HT1080 (cell line): Measurements from ENCODE around the gene BCAR3. TPM values are rescaled to one million over a fixed set of nuclear protein-coding genes. Genes with fewer than 3 reads are reported as not detected.

Experiments
- DNase-seq: peaks from one replicate; pipeline ENCODE4 v3.0.0-alpha.2; 2015; ENCODE audit warnings: low read depth
- total RNA-seq: library from RNA; depleted of rRNA; stranded (reverse); fragments of >200 nt; shearing (Covaris generic); gene quantifications from 2 replicates; pipeline ENCODE4 v1.2.3, GENCODE V29; 2014

Gene BCAR3
- total RNA-seq, 1 experiment from 2014 or later = 163 TPM

DNA sequence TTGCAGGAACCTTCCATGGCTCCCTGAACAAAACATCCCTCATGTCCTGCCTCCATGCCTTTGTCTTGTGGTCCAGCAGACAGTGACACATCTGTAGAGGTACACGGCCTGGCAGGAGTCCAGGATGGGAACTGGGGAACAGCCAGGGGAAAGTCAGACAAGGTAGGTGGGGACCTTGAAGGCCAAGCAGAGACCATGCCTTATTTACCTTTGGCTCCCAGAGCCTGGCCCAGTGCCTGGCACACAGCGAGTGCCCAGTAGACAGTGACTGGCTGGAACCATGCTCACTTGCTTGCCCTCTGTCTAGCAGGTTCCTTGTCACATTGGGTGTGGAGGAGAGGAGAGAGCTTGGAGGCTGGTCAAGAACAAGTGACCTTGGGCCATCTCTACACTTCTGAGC lies 81.0 kb downstream of the BCAR3 start:
- no peak for DNase-seq

DNA sequence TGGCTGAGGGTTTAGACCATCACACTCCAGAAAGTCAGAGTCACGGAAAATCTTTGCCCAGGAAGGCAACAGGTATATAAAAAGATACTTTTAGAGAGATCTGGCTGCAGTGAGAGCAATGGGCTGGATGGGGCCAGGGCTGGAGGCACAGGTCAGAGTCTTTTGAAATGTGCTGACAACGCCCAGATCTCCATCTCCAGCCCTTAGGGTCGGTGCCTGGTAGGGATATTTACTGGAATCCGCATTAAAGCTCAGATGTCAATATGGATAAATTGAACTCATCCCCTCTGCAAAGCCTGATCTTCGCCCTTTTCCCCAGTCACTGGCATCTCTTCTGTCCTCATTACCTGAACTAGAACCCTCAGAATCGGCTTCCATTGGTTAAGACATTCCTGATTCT lies 82.2 kb downstream of the BCAR3 start:
- DNase-seq = no peak

DNA sequence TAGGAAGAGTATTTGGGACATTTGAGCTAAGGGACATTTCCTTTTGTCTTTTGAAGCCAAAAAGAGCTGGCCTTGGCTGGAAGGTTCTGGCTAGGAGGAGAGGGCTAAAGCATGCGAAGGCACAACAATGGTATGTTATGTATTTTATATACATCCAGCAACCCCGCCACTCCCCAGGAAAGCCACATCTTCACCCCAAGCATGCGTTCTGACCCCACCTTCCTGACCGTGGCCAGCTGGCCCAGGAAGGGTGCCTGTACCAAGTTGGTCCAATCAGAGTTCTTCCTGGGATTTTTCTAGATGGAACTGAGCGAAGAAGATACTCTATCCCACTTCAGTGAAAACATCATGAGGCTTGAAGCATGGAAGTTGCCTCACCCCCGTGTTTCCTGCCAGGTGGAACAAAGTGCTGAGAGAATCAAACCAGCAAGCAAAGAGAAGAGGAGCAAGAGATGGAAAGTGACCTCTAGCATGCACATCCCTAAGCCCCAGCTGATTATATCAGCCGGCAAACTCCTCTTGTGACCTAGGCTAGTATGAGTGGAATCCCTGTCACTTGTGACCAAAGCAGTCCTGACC lies 82.7 kb downstream of the BCAR3 start:
- DNase-seq = no peak

DNA sequence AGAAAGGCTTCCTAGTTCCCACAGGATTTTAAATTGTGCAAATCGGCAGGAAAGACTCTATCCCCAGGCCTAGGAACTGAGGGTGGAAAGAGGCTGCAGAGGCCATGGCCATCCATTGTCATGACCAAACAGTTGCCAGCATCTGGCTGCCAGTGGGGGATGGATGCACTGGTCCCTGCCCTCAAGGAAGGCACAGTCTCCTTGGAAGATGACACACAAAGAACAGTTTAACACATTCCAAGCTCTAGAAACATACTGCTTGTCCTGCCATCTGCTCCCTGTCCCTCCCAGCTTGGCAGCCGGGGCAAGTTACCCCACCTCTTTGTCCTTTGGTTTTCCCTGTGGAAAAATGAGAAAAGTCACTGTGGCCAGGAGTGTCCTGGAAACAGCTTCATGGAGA lies 83.2 kb downstream of the BCAR3 start:
- DNase-seq = no peak

DNA sequence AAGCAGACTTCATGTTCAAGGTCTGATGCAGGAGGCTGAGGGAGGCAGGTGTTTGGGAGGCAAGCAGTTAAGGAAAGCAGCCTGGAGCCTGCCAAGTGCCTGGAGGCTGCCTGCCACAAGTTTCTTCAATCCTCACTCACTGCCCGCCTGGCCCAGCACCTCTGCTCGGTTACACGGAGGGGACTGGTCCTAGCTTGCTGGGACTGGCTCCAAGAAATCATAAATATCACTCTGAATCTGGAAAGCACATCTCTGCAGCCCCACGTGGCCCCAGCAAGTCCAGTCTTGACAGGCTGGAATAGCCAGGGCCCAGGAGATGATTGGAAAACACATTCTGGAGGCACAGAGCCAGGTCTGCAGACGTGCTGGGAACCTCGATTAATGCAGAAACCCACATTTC lies 83.9 kb downstream of the BCAR3 start:
- DNase-seq = no peak

DNA sequence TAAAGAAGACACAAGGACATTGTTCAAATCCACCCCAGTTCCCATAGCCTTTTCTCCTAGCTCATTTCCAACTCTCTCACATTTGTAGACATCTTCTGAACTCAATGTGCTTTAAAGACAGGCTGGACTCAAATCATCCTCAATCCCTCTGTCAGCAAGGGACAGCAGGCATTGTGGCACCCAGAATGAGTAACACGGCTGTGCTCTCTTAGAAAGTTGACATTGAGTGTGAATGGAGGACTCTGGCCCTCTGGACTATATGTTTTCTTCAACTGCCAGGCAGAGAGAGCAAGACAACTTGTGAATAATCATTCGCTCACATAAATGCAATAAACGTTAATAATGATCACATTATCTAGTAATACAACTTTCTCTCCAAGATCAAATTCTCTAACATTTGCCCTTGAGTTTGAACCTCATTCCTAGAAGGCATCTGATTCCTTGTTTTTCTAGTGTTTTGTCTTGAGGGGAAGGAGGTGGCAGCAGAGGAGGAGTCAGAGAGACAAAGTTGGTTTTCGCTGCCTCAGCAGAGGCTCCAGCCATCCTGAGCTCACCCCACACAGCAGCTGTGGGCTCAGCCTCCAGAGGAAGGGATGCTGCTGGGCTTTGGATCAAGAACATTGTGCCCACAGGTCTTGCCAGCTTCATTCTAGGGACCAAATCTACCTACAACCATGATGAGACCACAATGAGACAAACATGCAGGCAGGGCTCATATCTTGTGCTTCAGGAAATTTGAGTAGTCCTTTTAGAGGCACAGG lies 85.1 kb downstream of the BCAR3 start:
- no peak for DNase-seq

DNA sequence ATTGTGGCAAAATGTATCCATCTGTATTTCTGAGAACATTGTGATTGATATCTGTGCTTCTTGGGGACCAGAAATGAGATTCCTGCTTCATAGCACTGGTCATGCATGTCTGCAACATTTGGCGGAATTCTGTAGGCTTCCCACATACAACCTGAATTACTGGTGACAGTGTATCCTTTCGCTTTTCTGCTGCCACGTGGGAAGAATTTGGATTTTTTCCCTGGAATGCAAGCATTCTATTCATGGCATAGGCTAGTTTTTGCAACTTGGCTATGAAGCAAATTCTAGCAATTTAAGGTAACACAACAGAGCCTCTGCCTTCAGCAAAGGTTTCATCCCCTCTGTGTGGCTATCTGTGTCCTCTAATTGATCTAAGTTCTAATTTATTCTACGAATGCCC lies 85.9 kb downstream of the BCAR3 start:
- no peak for DNase-seq

DNA sequence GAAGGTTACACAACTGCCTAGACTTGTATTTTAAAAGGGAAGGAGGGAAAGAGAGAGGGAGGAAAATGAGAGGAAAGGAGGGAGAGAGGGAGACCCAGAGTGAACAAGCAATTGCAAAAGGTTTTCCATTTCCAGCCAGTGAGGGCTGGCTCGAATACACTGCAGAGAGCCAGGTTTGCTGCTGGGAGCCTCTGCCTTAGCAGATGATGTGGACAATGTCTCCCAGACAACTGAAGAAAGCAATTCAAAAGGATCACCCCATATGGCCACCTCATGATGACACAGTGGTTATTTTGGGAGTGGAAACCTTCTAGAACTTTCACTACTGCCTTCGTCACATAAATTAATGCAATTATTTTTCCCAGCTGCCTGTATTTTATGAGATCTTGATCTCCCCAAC lies 86.4 kb downstream of the BCAR3 start:
- peak; percentile 34 for DNase-seq

DNA sequence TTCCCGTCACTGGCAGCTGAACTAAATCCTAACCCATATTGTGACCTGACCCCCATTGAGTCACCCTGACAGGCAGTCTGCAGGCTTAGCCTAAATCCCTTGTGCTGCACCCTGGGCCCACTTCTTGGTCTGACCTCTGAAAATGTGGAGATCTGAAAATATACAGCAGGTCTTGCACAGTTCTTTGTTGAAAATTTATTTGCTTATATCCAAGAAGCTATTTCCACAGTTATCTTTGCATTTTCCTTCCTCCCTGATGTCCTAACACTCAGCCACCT lies 87.1 kb downstream of the BCAR3 start:
- no peak for DNase-seq

DNA sequence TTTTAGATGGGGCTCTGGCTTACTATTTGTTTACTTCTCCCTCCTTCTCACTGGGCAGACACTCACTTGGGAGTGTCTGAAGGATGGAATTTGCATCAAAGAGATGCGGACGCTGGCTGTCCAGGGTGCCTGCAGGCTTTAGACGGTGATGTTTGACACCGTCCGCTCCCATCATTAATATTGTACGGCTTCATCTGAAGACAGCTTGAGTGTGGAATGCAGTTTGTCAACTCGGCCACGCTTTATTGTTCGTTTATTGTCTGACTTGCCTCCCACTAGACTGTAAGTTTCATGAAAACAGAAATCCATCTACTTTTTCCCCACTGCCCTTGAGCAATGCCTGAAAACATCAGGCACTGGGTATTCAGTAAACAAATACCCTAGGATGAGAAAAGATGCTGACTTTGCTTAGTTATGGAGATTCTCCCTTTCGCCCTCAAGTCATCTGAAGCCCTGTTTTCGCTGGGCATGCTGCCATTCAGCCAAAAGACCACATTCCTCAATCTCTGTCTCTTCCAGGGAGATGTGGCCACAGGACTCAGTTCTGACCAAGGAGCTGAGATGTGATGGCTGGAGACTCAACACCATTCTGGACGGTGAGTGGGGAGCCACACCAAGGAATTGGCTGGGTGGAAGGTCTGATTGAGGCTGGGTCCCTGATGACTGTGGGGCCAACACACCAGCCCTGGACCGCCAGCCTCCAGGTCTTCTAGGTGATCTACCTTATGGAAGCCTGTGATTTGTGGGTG lies 87.6 kb downstream of the BCAR3 start:
- no peak for DNase-seq

DNA sequence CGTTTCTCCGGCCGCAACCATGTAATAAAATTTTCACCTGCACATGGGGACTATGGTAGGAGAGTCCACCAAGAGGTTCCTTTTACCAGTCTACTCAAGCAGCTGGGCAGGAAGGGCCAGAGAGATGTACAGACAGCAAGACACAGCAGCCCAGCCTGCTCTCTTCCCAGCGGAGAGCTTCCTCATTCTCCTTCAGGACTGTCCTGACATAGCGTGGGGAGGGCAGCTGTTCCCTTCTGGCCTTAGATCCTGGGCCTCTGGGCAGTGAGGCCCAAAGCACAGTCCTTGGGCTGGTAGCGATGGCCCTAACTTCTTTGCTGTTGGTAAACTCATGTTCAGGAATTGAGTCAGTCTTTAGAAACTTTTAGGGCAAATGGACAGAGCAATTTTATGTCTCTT lies 89.1 kb downstream of the BCAR3 start:
- DNase-seq = no peak

DNA sequence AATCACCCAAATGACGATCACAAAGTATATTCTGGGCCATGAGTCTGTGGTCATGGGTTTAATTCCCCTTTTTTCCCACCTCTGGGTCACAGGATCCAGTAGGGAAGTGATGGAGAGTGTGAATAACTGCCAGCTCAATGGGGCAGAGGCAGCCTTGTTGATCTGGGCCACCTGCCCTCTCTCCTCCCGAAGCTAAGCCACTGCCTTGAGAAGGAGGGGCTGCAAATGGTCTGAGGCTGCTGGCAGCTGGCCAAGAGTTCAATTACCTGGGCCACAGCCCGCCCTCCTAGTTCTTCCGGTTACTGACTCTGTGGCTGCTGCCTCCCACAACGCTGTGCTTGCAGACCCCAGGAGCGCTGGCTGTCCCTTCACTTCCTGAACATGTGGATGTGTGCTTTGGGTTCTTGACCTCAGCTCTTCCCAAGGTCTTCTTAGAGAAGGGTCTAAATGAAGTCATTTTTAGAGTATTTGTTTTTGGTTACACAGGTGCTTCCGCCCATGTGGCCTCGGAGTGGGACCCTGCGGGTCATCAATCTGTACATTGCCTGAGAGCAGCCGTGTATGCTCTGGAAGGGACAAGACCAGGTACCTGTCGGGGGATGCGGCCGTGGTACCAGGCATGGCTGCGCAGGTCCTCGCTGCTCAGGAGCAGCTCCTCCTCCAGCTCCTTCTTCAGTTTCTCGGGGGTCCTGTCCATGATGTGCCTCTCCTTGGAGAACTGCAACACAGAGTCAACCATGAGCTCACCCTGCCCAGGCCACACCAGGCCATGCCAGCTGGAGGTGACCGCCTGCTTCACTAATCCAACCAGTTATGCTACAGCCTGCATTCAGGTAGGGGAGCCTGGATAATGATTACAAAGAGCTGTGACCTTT lies 89.7 kb downstream of the BCAR3 start:
- peak; percentile 64 for DNase-seq

DNA sequence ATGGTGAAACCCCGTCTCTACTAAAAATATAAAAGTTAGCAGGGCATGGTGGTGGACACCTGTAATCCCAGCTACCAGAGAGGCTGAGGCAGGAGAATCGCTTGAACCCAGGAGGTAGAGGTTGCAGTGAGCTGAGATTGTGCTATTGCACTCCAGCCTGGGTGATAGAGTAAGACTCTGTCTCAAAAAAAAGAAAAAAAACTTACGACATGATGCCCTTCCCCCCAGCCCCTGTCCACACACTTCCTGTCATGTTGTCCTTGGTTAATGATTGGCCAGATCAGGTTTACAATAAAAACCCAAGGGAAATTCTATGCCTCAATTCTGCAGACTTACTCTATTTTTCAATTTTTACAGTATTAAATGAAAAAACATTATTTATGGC lies 90.4 kb downstream of the BCAR3 start:
- peak; percentile 37 for DNase-seq

DNA sequence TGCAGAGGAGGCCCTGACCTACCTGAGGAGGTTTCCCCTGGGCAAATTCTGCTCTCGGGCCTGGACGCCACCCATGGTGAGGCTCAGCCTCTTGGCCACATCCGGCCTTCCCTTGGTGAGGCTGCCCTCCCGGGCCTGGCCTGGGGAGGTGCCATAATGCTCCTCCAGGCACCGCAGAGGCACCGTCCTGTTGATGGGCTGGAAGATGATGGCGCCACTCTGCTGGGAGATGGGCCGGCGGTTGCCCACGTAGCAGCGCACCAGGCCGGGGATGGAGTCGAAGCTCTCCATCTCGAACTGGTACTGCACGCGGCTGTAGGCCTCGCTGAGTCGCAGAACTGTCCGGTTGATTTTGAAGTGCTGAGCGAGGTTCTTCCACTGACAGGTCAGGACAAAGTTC lies 92.7 kb downstream of the BCAR3 start:
- no peak for DNase-seq

DNA sequence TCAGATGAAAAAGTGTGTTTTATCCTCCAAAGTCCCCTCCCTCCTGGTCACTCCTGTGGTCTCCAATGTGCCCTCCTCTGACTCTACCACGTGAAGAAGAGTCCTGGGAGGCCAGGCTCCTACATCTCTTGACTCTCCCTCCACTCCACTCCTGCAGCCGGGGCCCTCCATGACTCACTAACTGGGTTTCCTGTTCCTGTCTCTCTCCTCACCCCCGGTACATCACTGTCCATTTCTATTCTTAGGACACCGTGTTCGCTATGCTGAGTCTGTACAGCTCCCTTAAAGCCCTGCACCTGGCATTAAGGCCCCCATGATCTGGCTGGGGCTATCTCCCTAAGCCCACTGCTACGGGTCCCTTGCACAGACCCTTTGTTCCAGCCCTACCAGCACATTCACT lies 93.4 kb downstream of the BCAR3 start:
- DNase-seq = peak; percentile 84

DNA sequence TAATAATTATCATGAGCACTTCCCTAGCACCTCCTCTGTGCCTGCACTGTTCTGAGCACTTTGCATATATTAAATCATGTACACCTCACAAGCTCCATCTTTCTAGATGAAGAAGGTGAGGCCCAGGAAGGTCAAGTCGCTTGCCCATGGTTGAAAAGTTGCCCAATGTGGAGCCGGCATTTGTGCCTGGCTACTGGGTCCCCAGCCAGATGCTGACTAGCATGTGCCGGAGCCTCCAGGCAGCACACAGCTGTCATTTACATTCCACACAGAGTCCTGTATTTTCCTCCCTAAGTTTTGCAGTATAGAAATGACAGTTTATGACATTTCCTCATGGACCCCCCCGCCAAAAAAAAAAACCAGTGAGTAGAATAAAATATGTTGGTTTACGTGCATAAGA lies 94.3 kb downstream of the BCAR3 start:
- DNase-seq = no peak

DNA sequence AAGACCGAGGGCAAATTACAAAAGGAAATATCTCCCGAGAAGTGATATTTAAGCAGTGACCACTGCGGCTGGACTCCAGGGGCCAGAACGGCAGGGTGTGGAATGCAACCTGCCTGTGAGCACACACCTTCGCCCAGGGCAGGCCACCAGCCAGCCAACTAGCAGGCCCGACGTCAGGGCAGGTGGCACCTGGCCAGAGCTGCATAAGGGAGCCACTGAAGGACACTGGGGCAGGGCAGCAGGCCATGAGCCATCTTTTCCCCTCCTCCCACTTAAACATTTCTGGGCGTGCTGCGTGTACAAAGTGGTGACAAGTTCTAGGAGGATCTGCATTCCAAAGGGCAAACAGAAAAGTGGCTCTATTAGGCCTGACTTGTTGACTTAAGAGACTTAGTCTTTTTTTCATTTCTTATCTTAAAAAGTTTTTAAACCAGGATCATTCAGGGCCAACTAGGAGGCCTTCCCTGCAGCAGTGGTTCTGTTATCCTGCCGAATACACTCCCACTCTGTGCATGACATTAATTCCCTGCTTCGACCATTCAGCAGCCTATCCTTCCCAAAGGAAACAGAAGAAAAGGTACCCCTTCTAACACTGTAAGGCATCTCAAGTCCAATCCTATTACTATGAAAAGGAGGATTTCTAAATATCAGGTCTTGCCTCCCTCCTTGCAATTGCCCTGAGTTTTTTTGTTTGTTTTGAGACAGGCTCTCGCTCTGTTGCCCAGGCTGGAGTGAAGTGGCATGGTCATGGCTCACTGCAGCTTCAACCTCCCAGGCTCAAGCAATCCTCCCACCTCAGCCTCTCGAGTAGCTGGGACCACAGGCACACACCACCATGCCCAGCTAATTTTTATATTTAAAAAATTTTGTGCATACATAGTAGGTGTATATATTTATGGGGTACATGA lies 96.3 kb downstream of the BCAR3 start:
- no peak for DNase-seq

DNA sequence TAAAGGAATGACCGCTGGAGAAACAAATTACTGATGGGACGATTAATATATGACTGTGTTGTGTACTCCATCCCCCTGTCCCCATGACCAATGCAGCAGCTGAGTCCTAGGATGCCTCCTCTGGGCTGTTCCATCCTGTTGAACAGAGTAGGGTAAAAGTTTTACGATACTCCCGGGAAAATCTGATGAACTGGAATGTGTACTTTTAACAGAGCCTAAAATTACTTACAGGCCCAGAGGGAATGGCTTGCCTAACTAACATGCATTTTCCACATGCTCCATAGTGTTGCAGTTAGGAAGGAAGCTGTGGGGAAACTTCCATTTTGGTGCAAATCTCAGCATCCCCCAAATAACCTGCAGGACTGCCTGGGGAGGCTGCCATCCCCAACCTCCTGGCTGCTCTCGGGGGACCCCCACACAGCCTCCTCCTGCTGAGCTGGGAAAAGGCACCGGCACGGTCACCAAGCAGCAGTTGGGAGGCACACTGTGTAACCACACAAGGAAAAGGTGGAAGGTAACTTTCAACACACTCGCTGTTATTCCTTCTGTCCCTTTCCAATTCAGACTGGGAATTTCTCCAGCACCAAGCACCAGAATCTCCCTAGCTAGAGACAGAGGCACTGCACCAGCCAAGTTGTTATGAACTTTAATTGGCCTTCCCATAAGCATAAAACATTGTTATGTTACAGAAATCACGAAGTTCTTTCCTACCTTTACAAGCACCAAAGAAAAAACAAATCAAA lies 97.2 kb downstream of the BCAR3 start:
- DNase-seq = no peak

DNA sequence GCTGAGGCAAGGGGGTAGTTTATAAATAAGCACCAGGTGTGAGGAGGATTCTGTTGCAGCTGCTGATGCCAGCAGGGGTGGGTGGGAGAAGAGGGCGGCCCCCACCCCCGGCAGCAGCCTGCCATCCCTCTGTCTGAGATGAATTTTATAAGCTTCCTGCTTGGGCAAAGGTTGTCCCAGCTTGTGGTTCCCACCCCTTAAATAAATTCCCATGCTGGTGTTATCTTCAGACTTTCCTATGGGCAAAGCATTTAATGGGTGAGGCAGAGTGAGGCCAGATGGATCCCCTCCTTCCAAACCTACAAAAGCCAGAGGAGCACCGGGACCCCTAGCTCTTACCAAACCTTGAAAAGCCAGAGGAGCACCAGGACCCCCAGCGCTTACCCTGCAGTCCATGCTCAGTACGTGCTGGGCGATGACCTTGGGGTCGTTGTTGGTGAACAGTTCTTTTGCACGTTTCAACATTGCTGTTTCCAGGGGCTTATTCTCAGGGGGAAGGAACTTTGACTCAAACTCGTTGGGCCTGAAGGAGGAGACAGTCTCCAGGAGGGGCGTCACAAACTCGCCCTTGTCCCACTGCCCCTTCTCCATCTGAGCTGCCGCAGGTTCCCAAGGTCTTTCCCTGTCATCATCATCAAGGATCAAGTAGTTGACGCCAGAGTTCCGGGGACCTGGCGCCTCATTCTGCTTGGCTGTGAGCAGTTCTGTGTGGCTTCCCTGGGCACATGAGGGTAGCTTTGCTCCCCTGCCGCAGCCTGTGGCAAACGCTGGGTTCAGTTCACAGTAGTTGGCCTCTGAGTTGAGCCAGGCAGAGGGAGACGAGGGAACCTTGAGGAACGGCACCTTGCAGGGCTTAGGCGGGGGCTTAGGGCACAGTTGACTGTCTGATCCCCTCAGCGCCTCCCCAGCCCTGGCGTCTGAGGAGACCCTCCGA lies 99.5 kb downstream of the BCAR3 start:
- DNase-seq = no peak
